Lower lobe of right lung (tissue), 2 donors: ENCODE results near the gene TCF7L2. TPM values are rescaled to one million over a fixed set of nuclear protein-coding genes. Genes with fewer than 3 reads are reported as not detected.

Experiments
- ATAC-seq, 2 donors: fragments of 200-7000 bp; cut with Tn5 transposase; one replicate each; pipeline ENCODE4 v1.9.1; 2020 to 2022; ENCODE audit warnings: mild to moderate bottlenecking in 2 of 2, moderate library complexity in 2 of 2
- DNase-seq: peaks from one replicate; pipeline ENCODE4 v3.0.0-alpha.2; 2020
- H3K27ac ChIP-seq: fragments of 200-600 bp; one replicate; pipeline ENCODE4 v1.8.0; 2022
- H3K27me3 ChIP-seq: fragments of 200-600 bp; one replicate; pipeline ENCODE4 v1.8.0; 2022; ENCODE audit warnings: low read depth
- H3K36me3 ChIP-seq: fragments of 200-600 bp; one replicate; pipeline ENCODE4 v1.8.0; 2022; ENCODE audit warnings: mild to moderate bottlenecking
- H3K4me1 ChIP-seq: fragments of 200-600 bp; one replicate; pipeline ENCODE4 v1.8.0; 2022
- H3K4me3 ChIP-seq: fragments of 200-600 bp; one replicate; pipeline ENCODE4 v1.8.0; 2022; ENCODE audit warnings: mild to moderate bottlenecking
- H3K9me3 ChIP-seq: fragments of 200-600 bp; one replicate; pipeline ENCODE4 v1.8.0; 2022
- CTCF ChIP-seq: fragments of 200-600 bp; IDR thresholded peaks from one replicate; pipeline ENCODE4 v1.8.0; 2022; ENCODE audit warnings: antibody characterized with exemption, mild to moderate bottlenecking
- intact Hi-C: fragments of 100-400 bp; cut with DNase I; formaldehyde crosslinking; loops from one replicate; pipeline ENCODE4 v1.11.0; 2022
- total RNA-seq: library from RNA; stranded (reverse); fragmentation: NEBNext Ultra II Directional; extraction: Animal tissue kit (Norgen Biotek cat#: 25700); gene quantifications from one replicate; pipeline ENCODE4 v1.2.1, GENCODE V29; 2021
- donor health status: DM: no; HTN: yes; CAD: no; lungs with severe emphysema.

Gene TCF7L2
- total RNA-seq, 1 donor from 2014 or later = 71.2 TPM

- Histone ChIP-seq H3K36me3 (no peaks in the 10 kb centered on the region), H3K4me3 (no peak overlapping the region), H3K4me1 (no peaks in the 10 kb centered on the region), H3K9me3 (no peaks in the 10 kb centered on the region), H3K27me3 (no peaks in the 10 kb centered on the region), H3K27ac (no peak overlapping the region)
- intact Hi-C loops = no loop called here
- ATAC-seq (no peak), DNase-seq (no peak)
- no peak for TF ChIP-seq CTCF
Measured at GRCh38 chr10:113199459-113199858, 249.4 kb downstream of the TCF7L2 start.

GRCh38 chr10:113202011-113202410, 252.0 kb downstream of the TCF7L2 start:
- ATAC-seq (no peak), DNase-seq (no peak)
- Histone ChIP-seq H3K4me1 (no peaks in the 10 kb centered on the region), H3K27me3 (no peaks in the 10 kb centered on the region), H3K27ac (no peak overlapping the region), H3K36me3 (no peaks in the 10 kb centered on the region), H3K9me3 (peaks cover 11% of the 10 kb centered on the region), H3K4me3 (no peak overlapping the region)
- no peak for TF ChIP-seq CTCF
- intact Hi-C loops = no loop called here

GRCh38 chr10:113207924-113208323, 257.9 kb downstream of the TCF7L2 start:
- H3K9me3 ChIP-seq = peaks cover 27% of the 10 kb centered on the region
- ATAC-seq (no peak), DNase-seq (no peak)
- no peak overlapping the region for H3K27ac ChIP-seq
- no peak overlapping the region for H3K4me3 ChIP-seq
- H3K36me3 ChIP-seq = no peaks in the 10 kb centered on the region
- intact Hi-C loops = no loop called here
- no peaks in the 10 kb centered on the region for H3K27me3 ChIP-seq
- no peaks in the 10 kb centered on the region for H3K4me1 ChIP-seq
- TF ChIP-seq CTCF = no peak

- no peak for TF ChIP-seq CTCF
- ATAC-seq (no peak), DNase-seq (no peak)
- Histone ChIP-seq H3K27ac (no peak overlapping the region), H3K4me3 (no peak overlapping the region), H3K9me3 (peaks cover 7% of the 10 kb centered on the region), H3K4me1 (no peaks in the 10 kb centered on the region), H3K27me3 (no peaks in the 10 kb centered on the region), H3K36me3 (no peaks in the 10 kb centered on the region)
- intact Hi-C loops = no loop called here
Measured at GRCh38 chr10:113213035-113213434, 263.0 kb downstream of the TCF7L2 start.

- no peaks in the 10 kb centered on the region for H3K4me1 ChIP-seq
- H3K27ac ChIP-seq = no peak overlapping the region
- ATAC-seq = no peak
- intact Hi-C loops = no loop called here
- DNase-seq = no peak
- no peaks in the 10 kb centered on the region for H3K9me3 ChIP-seq
- TF ChIP-seq CTCF = no peak
- H3K36me3 ChIP-seq = no peaks in the 10 kb centered on the region
- no peaks in the 10 kb centered on the region for H3K27me3 ChIP-seq
- no peak overlapping the region for H3K4me3 ChIP-seq
Measured at GRCh38 chr10:113214331-113214730, 264.3 kb downstream of the TCF7L2 start.

- Histone ChIP-seq H3K27me3 (no peaks in the 10 kb centered on the region), H3K4me1 (no peaks in the 10 kb centered on the region), H3K9me3 (no peaks in the 10 kb centered on the region), H3K4me3 (no peak overlapping the region), H3K36me3 (no peaks in the 10 kb centered on the region), H3K27ac (no peak overlapping the region)
- DNase-seq = no peak
- intact Hi-C loops = no loop called here
- ATAC-seq = no peak
- TF ChIP-seq CTCF = no peak
Measured at GRCh38 chr10:113216102-113216501, 266.1 kb downstream of the TCF7L2 start.
